KOPT-K1 (cell line): ENCODE data around the gene TPT1.
"Not testable (repeated sequence)": the region's sequence is repeated elsewhere in the genome, so short reads cannot be mapped to it uniquely, and the experiment has no call there.

Experiments used
- H3K27ac ChIP-seq: fragments of 200-600 bp; sonication (generic); 2 replicates; pipeline ENCODE4 v1.5.1; 2016; ENCODE audit warnings: antibody characterized with exemption, mild to moderate bottlenecking, low read depth, low read length; ENCODE audit not compliant: poor library complexity, severe bottlenecking
- H3K36me3 ChIP-seq: fragments of 200-600 bp; sonication (generic); 2 replicates; pipeline ENCODE4 v1.5.1; 2017; ENCODE audit warnings: antibody characterized with exemption, mild to moderate bottlenecking, low read length, moderate library complexity; ENCODE audit not compliant: insufficient read depth
- H3K9me3 ChIP-seq: fragments of 200-600 bp; sonication (generic); 2 replicates; pipeline ENCODE4 v1.5.1; 2017; ENCODE audit warnings: antibody characterized with exemption, low read length, mild to moderate bottlenecking; ENCODE audit not compliant: insufficient read depth, poor library complexity, severe bottlenecking

TPT1 gene

GRCh38 chr13:45341034-45341798 is at the start of gene TPT1:
Gene TPT1, minus strand, starts transcription at chr13:45341183. Its CDS starts 114 bp downstream, at chr13:45341069.
- Histone ChIP-seq H3K27ac (peak within 1 kb of the TSS; percentile 96), H3K36me3 (peaks cover 53% of the 10 kb centered on the region), H3K9me3 (no peaks in the 10 kb centered on the region)

DNA sequence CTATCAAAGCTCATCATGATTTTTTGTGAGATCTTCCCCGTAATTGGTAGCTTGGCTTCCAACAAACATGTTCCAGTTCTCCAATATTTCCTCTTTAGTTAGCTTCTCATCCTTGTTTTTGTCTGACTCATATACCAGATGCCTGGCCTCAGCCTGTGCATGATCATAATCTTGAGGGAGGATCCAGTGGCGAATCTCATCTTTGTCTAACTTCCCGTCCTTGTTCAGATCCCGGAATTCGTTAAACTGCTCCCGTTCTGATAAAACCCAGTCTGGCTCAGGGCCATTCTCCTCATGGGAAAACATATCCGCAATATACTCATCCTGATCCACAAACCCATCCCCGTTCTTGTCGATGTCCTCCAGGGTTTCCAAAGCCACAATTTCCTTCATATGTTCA is 49.4 kb upstream of the TPT1 start:
- peaks cover 36% of the 10 kb centered on the region for H3K36me3 ChIP-seq
- not testable (repeated sequence) for H3K27ac ChIP-seq, H3K9me3 ChIP-seq

- Histone ChIP-seq H3K27ac (no peak overlapping the region), H3K9me3 (no peaks in the 10 kb centered on the region), H3K36me3 (peaks cover 30% of the 10 kb centered on the region)
Observed at GRCh38 chr13:45388664-45389063, 47.7 kb upstream of the TPT1 start.

- not testable (repeated sequence) for H3K9me3 ChIP-seq
- peaks cover 21% of the 10 kb centered on the region for H3K36me3 ChIP-seq
Observed at GRCh38 chr13:45386892-45387575, 46.1 kb upstream of the TPT1 start.

GRCh38 chr13:45385907-45386553 is 45.0 kb upstream of the TPT1 start:
- Histone ChIP-seq H3K27ac (no peak overlapping the region), H3K36me3 (peaks cover 17% of the 10 kb centered on the region), H3K9me3 (no peaks in the 10 kb centered on the region)

More at GRCh38 chr13:45386892-45387575, 46.1 kb upstream of the TPT1 start:
- not testable (repeated sequence) for H3K27ac ChIP-seq

GRCh38 chr13:45385320-45385719 is 44.3 kb upstream of the TPT1 start:
- Histone ChIP-seq H3K9me3 (no peaks in the 10 kb centered on the region), H3K27ac (no peak overlapping the region), H3K36me3 (peaks cover 17% of the 10 kb centered on the region)

DNA sequence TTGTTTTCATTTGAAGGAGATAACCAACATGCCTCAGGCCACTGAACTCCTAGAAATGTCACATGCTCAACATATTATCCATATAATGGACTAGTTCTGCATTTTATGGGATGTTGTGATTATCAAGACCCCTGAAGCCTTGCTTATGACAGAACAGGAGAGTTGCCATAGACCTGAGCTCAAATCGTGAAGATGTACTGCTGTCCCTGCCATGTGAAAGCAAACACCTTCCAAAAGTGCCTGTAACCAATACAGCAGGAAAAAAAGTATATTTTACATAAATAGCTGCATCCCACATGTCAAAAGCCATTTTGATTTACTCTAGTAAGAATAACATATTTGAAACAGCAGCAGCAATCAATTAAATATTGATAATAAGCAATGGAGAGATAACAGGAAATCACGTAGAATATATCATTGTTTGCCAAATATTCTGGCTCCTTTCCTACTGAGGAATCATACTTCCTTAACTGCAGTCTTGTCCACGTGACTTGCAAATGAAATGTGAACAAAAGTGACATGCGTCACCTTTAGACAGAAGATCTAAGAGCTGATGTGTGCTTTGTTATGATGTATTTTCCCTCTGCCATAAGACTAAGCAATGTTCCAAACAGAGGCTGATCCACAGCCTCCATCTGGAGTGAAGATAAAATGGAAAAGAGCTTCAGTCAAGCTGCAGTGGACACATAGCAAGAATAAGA is 43.6 kb upstream of the TPT1 start:
- Histone ChIP-seq H3K9me3 (no peaks in the 10 kb centered on the region), H3K27ac (no peak overlapping the region), H3K36me3 (peaks cover 17% of the 10 kb centered on the region)

DNA sequence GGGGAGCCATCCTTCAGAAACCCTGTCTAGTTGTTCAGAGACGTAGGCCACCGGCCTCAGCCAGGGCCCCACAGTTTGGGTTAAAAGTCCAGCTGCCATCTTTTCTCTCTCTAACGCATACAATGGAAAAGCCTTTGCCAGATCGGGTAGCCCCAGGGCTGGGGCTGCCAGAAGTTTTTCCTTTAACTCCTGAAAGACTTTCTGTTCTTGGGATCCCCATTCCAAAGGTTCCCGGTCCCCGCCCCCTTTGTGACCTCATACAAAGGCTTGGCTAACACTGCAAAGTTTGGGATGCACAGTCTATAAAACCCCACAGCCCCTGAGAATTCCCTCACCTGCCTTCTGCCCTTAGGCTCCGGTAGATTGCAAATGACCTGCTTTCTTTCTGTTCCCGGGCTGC is 41.8 kb upstream of the TPT1 start:
- 0 out of 2 replicates have a peak, but pooled peaks cover 11% of the 10 kb centered on the region for H3K36me3 ChIP-seq
- not testable (repeated sequence) for H3K9me3 ChIP-seq

DNA sequence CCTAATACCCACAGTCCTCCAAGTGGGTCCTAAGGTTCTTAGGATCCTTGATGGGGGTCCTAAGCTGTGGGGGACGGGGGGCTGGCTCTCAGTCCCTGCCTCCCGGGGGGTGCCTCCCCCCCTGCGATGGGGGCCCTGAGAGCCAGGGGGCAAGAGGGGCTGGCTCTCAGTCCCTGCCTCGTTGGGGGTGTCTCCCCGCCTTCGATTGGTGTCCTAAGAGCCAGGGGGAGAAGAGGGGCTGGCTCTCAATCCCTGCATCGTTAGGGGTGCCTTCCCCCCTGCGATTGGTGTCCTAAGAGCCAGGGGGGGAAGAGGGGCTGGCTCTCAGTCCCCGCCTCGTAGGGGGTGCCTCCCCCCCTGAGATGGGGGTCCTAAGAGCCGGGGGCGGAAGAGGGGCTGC is 40.2 kb upstream of the TPT1 start:
- no peak overlapping the region for H3K27ac ChIP-seq
- H3K36me3 ChIP-seq, result 0 out of 2 replicates have a peak, but pooled peaks cover 11% of the 10 kb centered on the region
- H3K9me3 ChIP-seq, result no peaks in the 10 kb centered on the region

More for the DNA sequence above, 41.8 kb upstream of the TPT1 start:
- not testable (repeated sequence) for H3K27ac ChIP-seq

DNA sequence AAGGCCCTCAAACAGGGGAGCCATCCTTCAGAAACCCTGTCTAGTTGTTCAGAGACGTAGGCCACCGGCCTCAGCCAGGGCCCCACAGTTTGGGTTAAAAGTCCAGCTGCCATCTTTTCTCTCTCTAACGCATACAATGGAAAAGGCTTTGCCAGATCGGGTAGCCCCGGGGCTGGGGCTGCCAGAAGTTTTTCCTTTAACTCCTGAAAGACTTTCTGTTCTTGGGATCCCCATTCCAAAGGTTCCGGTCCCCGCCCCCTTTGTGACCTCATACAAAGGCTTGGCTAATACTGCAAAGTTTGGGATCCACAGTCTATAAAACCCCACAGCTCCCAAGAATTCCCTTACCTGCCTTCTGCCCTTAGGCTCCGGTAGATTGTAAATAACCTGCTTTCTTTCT is 39.7 kb upstream of the TPT1 start:
- not testable (repeated sequence) for H3K27ac ChIP-seq, H3K9me3 ChIP-seq
- 0 out of 2 replicates have a peak, but pooled peaks cover 10% of the 10 kb centered on the region for H3K36me3 ChIP-seq

GRCh38 chr13:45379516-45379915 is 38.5 kb upstream of the TPT1 start:
- not testable (repeated sequence) for H3K27ac ChIP-seq, H3K9me3 ChIP-seq, H3K36me3 ChIP-seq

GRCh38 chr13:45378786-45379185 is 37.8 kb upstream of the TPT1 start:
- H3K36me3 ChIP-seq, H3K27ac ChIP-seq, H3K9me3 ChIP-seq: not testable (repeated sequence)

DNA sequence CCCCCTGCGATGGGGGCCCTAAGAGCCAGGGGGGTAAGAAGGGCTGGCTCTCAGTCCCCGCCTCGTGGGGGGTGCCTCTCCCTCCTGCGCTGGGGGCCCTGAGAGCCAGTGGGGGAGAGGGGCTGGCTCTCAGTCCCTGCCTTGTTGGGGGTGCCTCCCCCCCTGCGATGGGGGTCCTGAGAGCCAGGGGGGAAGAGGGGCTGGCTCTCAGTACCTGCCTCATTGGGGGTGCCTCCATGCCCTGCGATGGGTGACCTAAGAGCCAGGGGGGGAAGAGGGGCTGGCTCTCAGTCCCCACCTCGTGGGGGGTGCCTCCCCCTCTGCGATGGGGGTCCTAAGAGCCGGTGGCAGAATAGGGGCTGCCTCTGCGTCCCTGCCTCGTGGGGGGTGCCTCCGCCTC is 36.3 kb upstream of the TPT1 start:
- H3K36me3 ChIP-seq, H3K9me3 ChIP-seq, H3K27ac ChIP-seq: not testable (repeated sequence)

DNA sequence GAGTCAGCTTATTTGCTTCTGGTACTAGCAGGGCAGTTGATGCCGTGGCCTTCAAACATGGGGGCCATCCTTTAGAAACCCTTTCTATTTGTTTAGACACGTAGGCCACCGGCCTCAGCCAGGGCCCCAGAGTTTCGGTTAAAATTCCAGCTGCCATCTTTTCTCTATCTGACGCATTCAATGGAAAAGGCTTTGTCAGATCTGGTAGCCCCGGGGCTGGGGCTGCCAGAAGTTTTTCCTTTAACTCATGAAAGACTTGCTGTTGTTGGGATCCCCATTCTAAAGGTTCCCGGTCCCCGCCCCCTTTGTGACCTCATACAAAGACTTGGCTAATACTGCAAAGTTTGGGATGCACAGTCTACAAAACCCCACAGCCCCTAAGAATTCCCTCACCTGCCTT is 35.7 kb upstream of the TPT1 start:
- not testable (repeated sequence) for H3K9me3 ChIP-seq, H3K27ac ChIP-seq, H3K36me3 ChIP-seq

DNA sequence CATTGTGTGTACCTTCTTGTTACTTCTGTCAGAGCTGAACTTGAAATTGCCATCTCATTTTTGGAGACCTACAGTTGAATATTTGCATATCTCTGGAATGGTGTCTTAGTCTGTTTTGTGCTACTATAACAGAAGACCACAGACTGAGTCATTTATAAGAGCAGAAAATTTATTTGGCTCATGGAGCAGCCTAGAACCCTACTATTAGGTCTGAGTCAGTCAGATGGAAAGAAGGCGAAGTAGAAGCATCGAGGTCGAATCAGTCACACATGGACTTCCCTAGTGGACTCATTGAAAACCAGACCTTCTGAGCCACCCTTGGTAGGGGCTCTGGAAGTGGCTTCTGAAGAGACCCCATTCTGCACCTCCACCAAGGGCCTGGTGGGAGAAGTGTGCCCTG is 33.9 kb upstream of the TPT1 start:
- Histone ChIP-seq H3K9me3 (no peaks in the 10 kb centered on the region), H3K27ac (no peak overlapping the region), H3K36me3 (peaks cover 3% of the 10 kb centered on the region; the same call in 1 of the 2 replicates)
